Activated CD8-positive, alpha-beta T cell treated with anti-CD3 and anti-CD28 coated beads for 36 hours (primary cell): ENCODE data around the gene CTCF. TPM values are rescaled to one million over a fixed set of nuclear protein-coding genes. Genes with fewer than 3 reads are reported as not detected.

ENCODE experiments used
- ATAC-seq: fragments of 200-7000 bp; cut with Tn5 transposase; one replicate; pipeline ENCODE4 v1.10.0; 2021; ENCODE audit warnings: mild to moderate bottlenecking, moderate library complexity
- CTCF ChIA-PET: fragments of 350-600 bp; sonication (Branson Sonifier 250); formaldehyde crosslinking; loops from one replicate; lab custom pipeline; 2021; ENCODE audit warnings: antibody characterized with exemption; lab: Charles Lee
- POLR2A ChIA-PET: fragments of 350-600 bp; sonication (Branson Sonifier 250); formaldehyde crosslinking; loops from one replicate; lab custom pipeline; 2021; ENCODE audit warnings: antibody characterized with exemption; lab: Charles Lee
- DNase-seq: peaks from one replicate; pipeline ENCODE4 v3.0.0-alpha.2; 2020
- H3K27ac Mint-ChIP-seq: one replicate; pipeline ENCODE4 v1.8.0; 2021; ENCODE audit warnings: mild to moderate bottlenecking, mixed read lengths
- H3K27me3 Mint-ChIP-seq: one replicate; pipeline ENCODE4 v1.8.0; 2021; ENCODE audit warnings: mixed read lengths
- H3K36me3 Mint-ChIP-seq: one replicate; pipeline ENCODE4 v1.8.0; 2021; ENCODE audit warnings: low read depth, mixed read lengths
- H3K4me1 Mint-ChIP-seq: one replicate; pipeline ENCODE4 v1.8.0; 2021; ENCODE audit warnings: low read depth, mixed read lengths
- H3K4me3 Mint-ChIP-seq: one replicate; pipeline ENCODE4 v1.8.0; 2021; ENCODE audit warnings: mild to moderate bottlenecking, moderate library complexity, mixed read lengths
- H3K9me3 Mint-ChIP-seq: one replicate; pipeline ENCODE4 v1.8.0; 2021; ENCODE audit warnings: mixed read lengths
- CTCF ChIP-seq: fragments of 200-600 bp; IDR thresholded peaks from one replicate; pipeline ENCODE4 v1.8.0; 2022; ENCODE audit warnings: antibody characterized with exemption, mild to moderate bottlenecking
- intact Hi-C: fragments of 100-400 bp; cut with micrococcal nuclease; formaldehyde crosslinking; loops from one replicate; pipeline ENCODE4 v1.10.0; 2022
- total RNA-seq, 2 experiments: library from RNA; stranded (reverse); gene quantifications; one replicate each; pipeline ENCODE4 v1.2.3, GENCODE V29; 2021

The CTCF gene
- total RNA-seq, 2 experiments from 2014 or later: 47.4 to 50.6 TPM

- Mint-ChIP-seq H3K4me1 (no peaks in the 10 kb centered on the region), H3K4me3 (no peak overlapping the region), H3K9me3 (no peaks in the 10 kb centered on the region), H3K27ac (no peak overlapping the region), H3K27me3 (no peaks in the 10 kb centered on the region), H3K36me3 (no peaks in the 10 kb centered on the region)
- TF ChIP-seq CTCF: peak; percentile 69
- DNase-seq (peak; percentile 71), ATAC-seq (no peak)
- intact Hi-C loops: no loop called here
- ChIA-PET POLR2A (interaction anchor here (0.5 to 1.3 kb wide), 2 partner anchors 32 to 79 kb away, joined by 3 read pairs; no protein-coding TSS in a partner anchor), CTCF (interaction anchor here (0.6 to 2.8 kb wide), 31 partner anchors 8 to 260 kb away, joined by 3 to 15 read pairs (median 4); partner anchors contain the start of genes ACD, ATP6V0D1, CARMIL2 and GFOD2)
Measured at GRCh38 chr16:67672739-67673662, 110.7 kb downstream of the CTCF start.

GRCh38 chr16:67673712-67674580 is 111.6 kb downstream of the CTCF start:
- CTCF ChIA-PET: interaction anchor here (1.2 to 2.5 kb wide), 8 partner anchors 11 to 153 kb away, joined by 3 to 11 read pairs (median 7); partner anchors contain the start of genes CARMIL2 and GFOD2
- POLR2A ChIA-PET: no interaction called here
- Mint-ChIP-seq H3K27me3 (no peaks in the 10 kb centered on the region), H3K4me1 (no peaks in the 10 kb centered on the region), H3K27ac (no peak overlapping the region), H3K36me3 (no peaks in the 10 kb centered on the region), H3K4me3 (no peak overlapping the region), H3K9me3 (no peaks in the 10 kb centered on the region)
- no peak for TF ChIP-seq CTCF
- no peak for DNase-seq
- intact Hi-C loops: no loop called here
- no peak for ATAC-seq

- Mint-ChIP-seq H3K36me3 (no peaks in the 10 kb centered on the region), H3K27me3 (no peaks in the 10 kb centered on the region), H3K4me3 (no peak overlapping the region), H3K4me1 (no peaks in the 10 kb centered on the region), H3K9me3 (no peaks in the 10 kb centered on the region), H3K27ac (no peak overlapping the region)
- intact Hi-C loops: no loop called here
- ChIA-PET POLR2A (no interaction called here), CTCF (interaction anchor here (1.7 to 2.4 kb wide), 2 partner anchors 12 to 154 kb away, joined by 7 to 9 read pairs; no protein-coding TSS in a partner anchor)
- DNase-seq (no peak), ATAC-seq (no peak)
- TF ChIP-seq CTCF: no peak
Measured at GRCh38 chr16:67674851-67675578, 112.7 kb downstream of the CTCF start.

- Mint-ChIP-seq H3K27ac (no peak overlapping the region), H3K27me3 (no peaks in the 10 kb centered on the region), H3K36me3 (no peaks in the 10 kb centered on the region), H3K4me3 (no peak overlapping the region), H3K4me1 (no peaks in the 10 kb centered on the region), H3K9me3 (no peaks in the 10 kb centered on the region)
- DNase-seq (no peak), ATAC-seq (no peak)
- no peak for TF ChIP-seq CTCF
- ChIA-PET CTCF (interaction anchor here (1.7 to 2.4 kb wide), 2 partner anchors 12 to 155 kb away, joined by 7 to 9 read pairs; no protein-coding TSS in a partner anchor), POLR2A (no interaction called here)
- intact Hi-C loops: no loop called here
Measured at GRCh38 chr16:67675579-67675935, 113.2 kb downstream of the CTCF start.
